Epithelial cell of esophagus (primary cell): ENCODE results near the gene EXOC6.

Experiments
- DNase-seq: peaks from one replicate; pipeline ENCODE4 v3.0.0; 2010; ENCODE audit warnings: low read depth
- H3K4me3 ChIP-seq: 2 replicates; pipeline ENCODE4 v1.5.1; 2011; ENCODE audit warnings: mild to moderate bottlenecking, low read length, control low read depth
- CTCF ChIP-seq: IDR thresholded peaks from 2 replicates; pipeline ENCODE4 v1.5.1; 2011; ENCODE audit warnings: low read depth, mild to moderate bottlenecking, low read length, control low read depth, inconsistent platforms; ENCODE audit not compliant: insufficient read depth; ENCODE audit errors: missing control alignments

Gene EXOC6

GRCh38 chr10:92826504-92826903 lies 21.8 kb upstream of the EXOC6 start:
- H3K4me3 ChIP-seq: no peak overlapping the region
- TF ChIP-seq CTCF: no peak
- DNase-seq: no peak

DNA sequence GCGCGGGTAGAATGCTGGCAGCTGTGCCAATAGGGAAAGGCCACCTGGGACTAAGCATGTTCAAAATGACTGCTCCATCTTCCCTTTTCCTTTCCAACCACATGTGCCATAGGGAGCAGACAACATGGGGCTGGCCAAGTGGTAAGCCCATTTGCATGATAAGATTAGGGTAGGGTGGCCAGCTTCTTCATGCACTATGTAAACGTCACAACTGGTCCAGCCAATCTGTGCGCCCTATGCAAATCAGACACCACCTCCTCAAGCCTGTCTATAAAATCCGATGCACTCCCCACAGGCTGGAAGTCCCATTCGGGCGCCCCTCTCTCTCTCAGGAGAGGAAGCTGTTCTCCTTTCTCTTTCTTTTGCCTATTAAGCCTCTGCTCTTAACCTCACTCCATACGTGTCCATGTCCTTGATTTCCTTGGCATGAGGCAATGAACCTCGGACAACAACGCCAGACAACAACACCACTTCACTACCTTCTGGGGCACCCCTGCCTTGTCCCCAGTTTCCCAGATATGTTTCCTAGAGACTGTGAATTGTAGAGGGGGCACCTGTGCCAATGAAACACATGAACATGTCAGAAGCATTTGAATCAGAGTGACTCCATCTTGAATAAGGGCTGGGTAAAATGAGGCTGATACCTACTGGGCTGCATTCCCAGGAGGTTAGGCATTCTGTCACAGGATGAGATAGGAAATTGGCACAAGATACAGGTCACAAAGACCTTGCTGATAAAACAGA lies 19.1 kb upstream of the EXOC6 start:
- TF ChIP-seq CTCF: no peak
- DNase-seq: no peak
- no peak overlapping the region for H3K4me3 ChIP-seq

- H3K4me3 ChIP-seq: no peak overlapping the region
- no peak for DNase-seq
- TF ChIP-seq CTCF: no peak
Observed at GRCh38 chr10:92829786-92830377, 18.4 kb upstream of the EXOC6 start.

GRCh38 chr10:92830478-92831389 lies 17.6 kb upstream of the EXOC6 start:
- DNase-seq: no peak
- no peak for TF ChIP-seq CTCF
- H3K4me3 ChIP-seq: no peak overlapping the region

DNA sequence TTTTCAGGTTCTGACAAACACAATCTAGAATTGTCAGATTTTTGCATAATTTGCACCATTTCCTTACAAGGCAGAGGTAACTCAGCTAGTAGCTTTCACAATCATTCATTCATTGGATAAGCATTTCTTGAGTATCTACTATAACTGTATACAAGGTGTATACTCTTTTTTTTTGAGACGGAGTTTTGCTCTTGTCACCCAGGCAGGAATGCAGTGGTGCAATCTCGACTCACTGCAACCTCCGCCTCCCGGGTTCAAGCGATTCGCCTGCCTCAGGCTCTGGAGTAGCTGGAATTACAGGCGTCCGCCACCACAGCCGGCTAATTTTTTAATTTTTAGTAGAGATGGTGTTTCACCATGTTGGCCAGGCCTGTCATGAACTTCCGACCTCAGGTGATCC lies 16.2 kb upstream of the EXOC6 start:
- DNase-seq: no peak
- H3K4me3 ChIP-seq: no peak overlapping the region
- no peak for TF ChIP-seq CTCF

GRCh38 chr10:92832998-92833650 lies 15.2 kb upstream of the EXOC6 start:
- no peak for TF ChIP-seq CTCF
- no peak overlapping the region for H3K4me3 ChIP-seq
- DNase-seq: no peak
